ENCODE results near the gene FARP1.

- TF ChIP-seq CTCF (IDR thresholded peaks at IDR 0.05) (no peak), POLR2AphosphoS5 (IDR thresholded peaks at IDR 0.05) (no peak), POLR2A (IDR thresholded peaks at IDR 0.05) (no peak)
These were observed 191.8 kb downstream of the FARP1 start for GRCh38 chr13:98334620-98335205.

Data from gastroesophageal sphincter (tissue), 3 donors.